H1 (cell line): ENCODE data around the gene LMAN1L. TPM values are rescaled to one million over a fixed set of nuclear protein-coding genes. Genes with fewer than 3 reads are reported as not detected.

Source experiments
- CTCF ChIA-PET: fragments of 300-600 bp; sonication (Branson Sonifier 250); formaldehyde crosslinking; loops from one replicate; lab custom pipeline; 2021; ENCODE audit not compliant: partially characterized antibody; lab: Charles Lee
- POLR2A ChIA-PET: fragments of 300-600 bp; sonication (Branson Sonifier 250); formaldehyde crosslinking; loops from one replicate; lab custom pipeline; 2021; ENCODE audit warnings: inconsistent platforms; ENCODE audit not compliant: partially characterized antibody; lab: Charles Lee
- DNase-seq, 2 experiments: peaks; one replicate each; pipeline versions ENCODE4 v3.0.0 to v3.0.0-alpha.2; 2010 to 2022; ENCODE audit warnings: low spot score in 2 of 2, low read depth in 1 of 2, mixed read lengths in 1 of 2
- FAIRE-seq: peaks from 2 replicates; lab custom pipeline; 2011; peaks lifted over from hg19 to GRCh38; lab: Jason Lieb, UNC
- H2AFZ ChIP-seq: 2 replicates; pipeline ENCODE4 v1.8.1; 2012; ENCODE audit warnings: low read length, inconsistent platforms
- H2AK5ac ChIP-seq: 2 replicates; pipeline ENCODE4 v1.6.1; 2013; ENCODE audit warnings: low read depth, low read length
- H2BK120ac ChIP-seq: replicated peaks from 2 replicates; pipeline ENCODE3; 2013; ENCODE audit warnings: low read depth, low read length, inconsistent platforms
- H2BK12ac ChIP-seq: 2 replicates; pipeline ENCODE4 v1.6.1; 2013; ENCODE audit warnings: low read depth, low read length
- H2BK15ac ChIP-seq: 2 replicates; pipeline ENCODE4 v1.6.1; 2013; ENCODE audit warnings: low read length
- H2BK20ac ChIP-seq: 2 replicates; pipeline ENCODE4 v1.6.1; 2013; ENCODE audit warnings: low read length
- H2BK5ac ChIP-seq: 2 replicates; pipeline ENCODE4 v1.6.1; 2013; ENCODE audit warnings: low read depth, low read length
- H3K14ac ChIP-seq: 2 replicates; pipeline ENCODE4 v1.6.1; 2013; ENCODE audit warnings: inconsistent platforms; ENCODE audit not compliant: insufficient read length
- H3K18ac ChIP-seq: 2 replicates; pipeline ENCODE4 v1.6.1; 2013; ENCODE audit warnings: low read length; ENCODE audit errors: extremely low read depth
- H3K23ac ChIP-seq: 2 replicates; pipeline ENCODE4 v1.6.1; 2013; ENCODE audit warnings: inconsistent platforms; ENCODE audit not compliant: insufficient read length
- H3K23me2 ChIP-seq: 2 replicates; pipeline ENCODE4 v1.6.1; 2013; ENCODE audit warnings: low read depth, low read length
- H3K27ac ChIP-seq: 2 replicates; pipeline ENCODE4 v1.6.1; 2011; ENCODE audit warnings: low read depth, low read length, inconsistent platforms
- H3K27me3 ChIP-seq, 4 experiments: replicated peaks in 1 of 4; 1 replicate in 1 of 4; 2 replicates in 3 of 4; pipeline versions ENCODE4 v1.6.1 to v1.8.1; 2011 to 2013; ENCODE audit warnings: low read length in 3 of 4, mild to moderate bottlenecking in 3 of 4, inconsistent platforms in 2 of 4, mixed read lengths in 2 of 4, moderate library complexity in 1 of 4; ENCODE audit not compliant: control insufficient read depth in 3 of 4, insufficient read depth in 3 of 4; ENCODE audit errors: extremely low read depth in 1 of 4
- H3K36me3 ChIP-seq, 4 experiments: 2 replicates each; pipeline versions ENCODE4 v1.6.1 to v1.8.1; 2011 to 2013; ENCODE audit warnings: mild to moderate bottlenecking in 4 of 4, low read length in 3 of 4, moderate library complexity in 2 of 4, control low read depth in 1 of 4, inconsistent platforms in 1 of 4; ENCODE audit not compliant: insufficient read depth in 4 of 4, control insufficient read depth in 2 of 4
- H3K4ac ChIP-seq: replicated peaks from 2 replicates; pipeline ENCODE3; 2013; ENCODE audit warnings: low read length, low read depth, mixed read lengths, inconsistent platforms; ENCODE audit not compliant: insufficient read length
- H3K4me1 ChIP-seq, 4 experiments: replicated peaks in 1 of 4; 1 replicate in 1 of 4; 2 replicates in 3 of 4; pipeline versions ENCODE4 v1.6.1 to v1.8.1; 2011 to 2013; ENCODE audit warnings: low read length in 3 of 4, inconsistent platforms in 2 of 4, mixed read lengths in 1 of 4; ENCODE audit not compliant: insufficient read depth in 4 of 4, control insufficient read depth in 3 of 4
- H3K4me2 ChIP-seq, 2 experiments: 2 replicates each; pipeline versions ENCODE4 v1.6.1 to v1.8.1; 2011 to 2013; ENCODE audit warnings: low read depth in 2 of 2, low read length in 2 of 2, control low read depth in 1 of 2, inconsistent platforms in 1 of 2, mild to moderate bottlenecking in 1 of 2; ENCODE audit not compliant: insufficient read depth in 1 of 2
- H3K4me3 ChIP-seq, 4 experiments: fragments of 200-600, 300-600 bp in 1 of 4; sonication (generic), shearing (Covaris generic), sonication (Bioruptor Twin) in 1 of 4; 2 replicates each; pipeline versions ENCODE4 v1.5.1 to v1.8.1; 2011 to 2016; ENCODE audit warnings: low read length in 4 of 4, low read depth in 3 of 4, control low read depth in 2 of 4, inconsistent platforms in 2 of 4, mild to moderate bottlenecking in 2 of 4, mixed read lengths in 1 of 4, moderate library complexity in 1 of 4; ENCODE audit not compliant: insufficient read depth in 2 of 4; ENCODE audit errors: extremely low read depth in 1 of 4
- H3K56ac ChIP-seq: replicated peaks from 2 replicates; pipeline ENCODE3; 2013; ENCODE audit warnings: low read depth, mild to moderate bottlenecking, mixed read lengths, low read length, inconsistent platforms; ENCODE audit not compliant: insufficient read length
- H3K79me1 ChIP-seq: 2 replicates; pipeline ENCODE4 v1.6.1; 2013; ENCODE audit warnings: low read depth, low read length, control low read depth
- H3K79me2 ChIP-seq, 2 experiments: 2 replicates each; pipeline versions ENCODE4 v1.6.1 to v1.8.1; 2012 to 2013; ENCODE audit warnings: low read length in 2 of 2, mild to moderate bottlenecking in 2 of 2, inconsistent platforms in 1 of 2; ENCODE audit not compliant: insufficient read depth in 2 of 2, control insufficient read depth in 1 of 2
- H3K9ac ChIP-seq, 4 experiments: replicated peaks in 1 of 4; 1 replicate in 1 of 4; 2 replicates in 3 of 4; pipeline versions ENCODE4 v1.6.1 to v1.8.1; 2011 to 2013; ENCODE audit warnings: low read depth in 3 of 4, low read length in 3 of 4, control low read depth in 2 of 4, mild to moderate bottlenecking in 2 of 4, moderate library complexity in 2 of 4, inconsistent platforms in 1 of 4; ENCODE audit errors: extremely low read depth in 1 of 4
- H3K9me3 ChIP-seq, 2 experiments: 2 replicates each; pipeline versions ENCODE4 v1.6.1 to v1.8.1; 2012 to 2013; ENCODE audit warnings: mild to moderate bottlenecking in 2 of 2, moderate library complexity in 2 of 2, control low read depth in 1 of 2, inconsistent platforms in 1 of 2, low read depth in 1 of 2, low read length in 1 of 2, mixed read lengths in 1 of 2; ENCODE audit not compliant: insufficient read depth in 2 of 2
- H4K20me1 ChIP-seq, 2 experiments: replicated peaks in 1 of 2; 2 replicates each; pipeline versions ENCODE3 to v1.8.1; 2011 to 2013; ENCODE audit warnings: inconsistent platforms in 2 of 2, low read length in 2 of 2, mild to moderate bottlenecking in 1 of 2; ENCODE audit not compliant: insufficient read depth in 2 of 2, control insufficient read depth in 1 of 2
- H4K5ac ChIP-seq: 2 replicates; pipeline ENCODE4 v1.6.1; 2013; ENCODE audit warnings: low read length, low read depth, mixed read lengths, inconsistent platforms; ENCODE audit not compliant: insufficient read length
- H4K8ac ChIP-seq: 2 replicates; pipeline ENCODE4 v1.8.0; 2013; ENCODE audit warnings: mild to moderate bottlenecking, moderate library complexity, low read length, inconsistent platforms; ENCODE audit not compliant: insufficient read depth; ENCODE audit errors: extremely low read depth
- H4K91ac ChIP-seq: replicated peaks from 2 replicates; pipeline ENCODE3; 2013; ENCODE audit warnings: low read length, mixed read lengths, inconsistent platforms; ENCODE audit not compliant: insufficient read length
- CTBP2 ChIP-seq: IDR thresholded peaks from 2 replicates; pipeline ENCODE4 v1.7.0; 2011; ENCODE audit warnings: borderline replicate concordance, mild to moderate bottlenecking, moderate library complexity, mixed read lengths, low read length; ENCODE audit not compliant: insufficient read depth, insufficient read length
- whole genome bisulfite sequencing, 2 experiments: shearing (Covaris generic) in 1 of 2; methylation state at CpG; one replicate each; pipeline versions ENCODE4 v1.1.6 to v1.1.7; 2013 to 2015; ENCODE audit warnings: low lambda C conversion rate in 2 of 2, mixed read lengths in 2 of 2, inconsistent platforms in 1 of 2, low coverage in 1 of 2, missing lambda C conversion rate in 1 of 2; ENCODE audit not compliant: insufficient replicate concordance in 2 of 2, insufficient coverage in 1 of 2, insufficient read length in 1 of 2; ENCODE audit errors: extremely low coverage in 1 of 2, missing lambda C conversion rate in 1 of 2; 5-methylcytosine and 5-hydroxymethylcytosine counted together
- polyA plus RNA-seq, 7 experiments: library from polyadenylated mRNA; depleted of rRNA in 3 of 7; stranded (reverse) in 5 of 7; unstranded in 2 of 7; fragments of >200 nt in 5 of 7; fragments of 200-250 nt in 2 of 7; gene quantifications; 1 replicate in 5 of 7; 2 replicates in 1 of 7; 4 replicates in 1 of 7; pipeline versions ENCODE4 v1.2.1 to v1.2.3, GENCODE V29; 2011 to 2013; ENCODE audit warnings: missing spikeins in 2 of 7, mixed read lengths in 2 of 7
- total RNA-seq: library from RNA; stranded (reverse); fragmentation: NEBNext Ultra II Directional; extraction: Animal tissue kit (Norgen Biotek cat#: 25700); gene quantifications from 2 replicates; pipeline ENCODE4 v1.2.1, GENCODE V29; 2021

The LMAN1L gene
- total and polyA plus RNA-seq, 2 of the 8 experiments (the other 6 are each of a cell fraction or from before 2014, with no cell fraction given) = not detected

DNA sequence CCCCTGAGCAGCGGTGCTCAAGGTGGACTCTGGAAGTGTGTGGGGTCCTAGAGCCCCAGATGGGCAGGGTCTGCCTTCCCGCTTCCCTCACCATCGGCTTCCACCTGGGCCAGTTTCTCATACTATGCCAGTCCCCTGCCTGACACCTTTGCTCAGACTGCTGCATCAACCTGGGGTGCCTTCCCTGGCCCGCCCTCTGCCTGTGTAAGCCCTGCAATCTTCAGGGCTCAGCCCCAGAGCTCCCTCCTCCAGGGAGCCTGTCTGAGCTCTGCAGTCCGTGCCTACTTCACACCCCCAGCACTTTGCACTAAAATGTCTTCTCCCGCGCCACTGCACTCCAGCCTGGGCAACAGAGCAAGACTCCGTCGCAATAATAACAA, 17.7 kb upstream of the LMAN1L start:
- Histone ChIP-seq H3K18ac (no peak overlapping the region), H2BK120ac (no peak overlapping the region), H4K20me1 (peaks cover 23 to 42% of the 10 kb centered on the region in 2 experiments), H2BK12ac (no peak overlapping the region), H4K5ac (no peak overlapping the region), H4K8ac (no peak overlapping the region), H3K4ac (no peak overlapping the region), H2BK15ac (no peak overlapping the region), H2BK20ac (no peak overlapping the region), H3K14ac (no peak overlapping the region), H3K56ac (no peak overlapping the region), H3K4me3 (no peak overlapping the region), H4K91ac (no peak overlapping the region), H3K27ac (no peak overlapping the region), H2BK5ac (no peak overlapping the region), H3K27me3 (no peaks in the 10 kb centered on the region), H3K4me1 (peaks cover 0 to 8% (median 4%) of the 10 kb centered on the region in 4 experiments; a peak in 5 of 7 replicates), H3K36me3 (no peaks in the 10 kb centered on the region), H3K23me2 (no peaks in the 10 kb centered on the region), H3K9ac (no peak overlapping the region), H3K23ac (no peak overlapping the region), H3K9me3 (no peaks in the 10 kb centered on the region), H2AFZ (no peak overlapping the region), H3K4me2 (no peak overlapping the region), H3K79me2 (peaks cover 0 to 4% of the 10 kb centered on the region in 2 experiments; a peak in 1 of 4 replicates), H3K79me1 (peaks cover 16% of the 10 kb centered on the region; the same call in 1 of the 2 replicates), H2AK5ac (no peak overlapping the region)
- TF ChIP-seq CTBP2 = no peak
- DNase-seq = no peak
- FAIRE-seq = no peak
- ChIA-PET CTCF (interaction anchor here (0.8 to 53.7 kb wide), 7 partner anchors 7 to 170 kb away, joined by 3 to 1439 read pairs (median 23); partner anchors contain the start of genes CLK3 and CSK), POLR2A (interaction anchor here (0.8 to 1.0 kb wide), 2 partner anchors 11 to 13 kb away, joined by 3 to 6 read pairs; no protein-coding TSS in a partner anchor)
- WGBS, 2 experiments = 94% methylated on average over 9 of the region's 9 CpGs; no CpG with 5 or more reads in 1 of the 2 experiments
